Fibroblast of lung (primary cell): ENCODE measurements around the gene ATP5F1E. TPM values are rescaled to one million over a fixed set of nuclear protein-coding genes. Genes with fewer than 3 reads are reported as not detected.

Experiments used
- DNase-seq, 2 donors: peaks; one replicate each; pipeline versions ENCODE4 v3.0.0 to v3.0.0-alpha.2; 2010; ENCODE audit warnings: low read depth in 2 of 2
- H2AFZ ChIP-seq: 2 replicates; pipeline ENCODE4 v1.5.1; 2012; ENCODE audit warnings: low read length, control low read depth, inconsistent platforms
- H3K27ac ChIP-seq: 2 replicates; pipeline ENCODE4 v1.5.1; 2011; ENCODE audit warnings: low read length, control low read depth; ENCODE audit not compliant: insufficient read depth
- H3K27me3 ChIP-seq: 2 replicates; pipeline ENCODE4 v1.5.1; 2011; ENCODE audit warnings: mild to moderate bottlenecking, low read length; ENCODE audit not compliant: control insufficient read depth, insufficient read depth
- H3K36me3 ChIP-seq: 2 replicates; pipeline ENCODE4 v1.5.1; 2011; ENCODE audit warnings: low read length; ENCODE audit not compliant: control insufficient read depth, insufficient read depth
- H3K4me1 ChIP-seq: 2 replicates; pipeline ENCODE4 v1.5.1; 2011; ENCODE audit warnings: low read length; ENCODE audit not compliant: control insufficient read depth, insufficient read depth; ENCODE audit errors: extremely low read depth
- H3K4me2 ChIP-seq: 2 replicates; pipeline ENCODE4 v1.5.1; 2011; ENCODE audit warnings: low read length, control low read depth; ENCODE audit not compliant: insufficient read depth; ENCODE audit errors: extremely low read depth
- H3K4me3 ChIP-seq, 4 experiments: fragments of 200-600 bp in 1 of 4; sonication (generic) in 1 of 4; replicated peaks in 1 of 4; 2 replicates each; pipeline ENCODE4 v1.5.1; 2011 to 2016; ENCODE audit warnings: low read length in 4 of 4, low read depth in 3 of 4, mild to moderate bottlenecking in 3 of 4, control low read depth in 2 of 4, inconsistent platforms in 1 of 4, mixed read lengths in 1 of 4; ENCODE audit not compliant: insufficient read depth in 1 of 4; ENCODE audit errors: control extremely low read depth in 1 of 4
- H3K79me2 ChIP-seq: 2 replicates; pipeline ENCODE4 v1.5.1; 2012; ENCODE audit warnings: mild to moderate bottlenecking, low read length, inconsistent platforms; ENCODE audit not compliant: control insufficient read depth, insufficient read depth
- H3K9ac ChIP-seq: 2 replicates; pipeline ENCODE4 v1.5.1; 2011; ENCODE audit warnings: mild to moderate bottlenecking, low read length, control low read depth; ENCODE audit not compliant: insufficient read depth
- H3K9me3 ChIP-seq: 2 replicates; pipeline ENCODE4 v1.5.1; 2012; ENCODE audit warnings: low read depth, low read length; ENCODE audit not compliant: control insufficient read depth, insufficient read depth
- H4K20me1 ChIP-seq: 2 replicates; pipeline ENCODE4 v1.5.1; 2011; ENCODE audit warnings: low read length; ENCODE audit not compliant: control insufficient read depth, insufficient read depth; ENCODE audit errors: extremely low read depth
- CTCF ChIP-seq, 2 donors: IDR thresholded peaks in 1 of 2; conservative IDR thresholded peaks in 1 of 2; 1 replicate in 1 of 2; 2 replicates in 1 of 2; pipeline ENCODE4 v1.5.1; 2011 to 2012; ENCODE audit warnings: low read length in 2 of 2, control low read depth in 1 of 2, inconsistent platforms in 1 of 2, low read depth in 1 of 2, mild to moderate bottlenecking in 1 of 2
- EZH2 ChIP-seq: IDR thresholded peaks from 2 replicates; pipeline ENCODE4 v1.5.1; 2012; ENCODE audit warnings: low read length, control low read depth, mild to moderate bottlenecking; ENCODE audit errors: missing control alignments
- polyA plus RNA-seq, 2 donors: library from polyadenylated mRNA; depleted of rRNA in 1 of 2; stranded (reverse) in 1 of 2; unstranded in 1 of 2; fragments of >200 nt; gene quantifications; 2 replicates each; pipeline ENCODE4 v1.2.1, GENCODE V29; 2011 to 2012; ENCODE audit warnings: missing spikeins in 1 of 2
- total RNA-seq: library from RNA; depleted of rRNA; stranded (reverse); fragments of >200 nt; gene quantifications from 2 replicates; pipeline ENCODE4 v1.2.1, GENCODE V29; 2014

The ATP5F1E gene
- total and polyA plus RNA-seq, 2 donors (not counting 1 experiment from before 2014, with no cell fraction given) = 37.8 to 56.5 TPM

GRCh38 chr20:59023616-59024015 is 8.5 kb downstream of the ATP5F1E start:
- Histone ChIP-seq H2AFZ (no peak overlapping the region), H4K20me1 (no peaks in the 10 kb centered on the region), H3K9me3 (no peaks in the 10 kb centered on the region), H3K27ac (no peak overlapping the region), H3K36me3 (peaks cover 5% of the 10 kb centered on the region), H3K9ac (no peak overlapping the region), H3K27me3 (no peaks in the 10 kb centered on the region), H3K4me2 (no peak overlapping the region), H3K79me2 (peaks cover 24% of the 10 kb centered on the region), H3K4me3 (no peak overlapping the region), H3K4me1 (peaks cover 2% of the 10 kb centered on the region)
- DNase-seq = no peak
- TF ChIP-seq EZH2 (no peak), CTCF (conservative IDR thresholded peaks at IDR 0.05 in 1 of 2, IDR thresholded peaks at IDR 0.05 in 1 of 2; ENCODE audit: low read depth in 1 of 2, low read length in 2 of 2) (no peak)

GRCh38 chr20:59022754-59023153 is 9.4 kb downstream of the ATP5F1E start:
- Histone ChIP-seq H3K9me3 (no peaks in the 10 kb centered on the region), H3K4me1 (peaks cover 2% of the 10 kb centered on the region), H3K27me3 (no peaks in the 10 kb centered on the region), H3K27ac (no peak overlapping the region), H3K9ac (no peak overlapping the region), H3K36me3 (peaks cover 5% of the 10 kb centered on the region), H3K4me3 (no peak overlapping the region), H3K4me2 (no peak overlapping the region), H2AFZ (no peak overlapping the region), H4K20me1 (no peaks in the 10 kb centered on the region), H3K79me2 (peaks cover 18% of the 10 kb centered on the region)
- no peak for DNase-seq
- no peak for TF ChIP-seq EZH2
- no peak for TF ChIP-seq CTCF (conservative IDR thresholded peaks at IDR 0.05 in 1 of 2, IDR thresholded peaks at IDR 0.05 in 1 of 2; ENCODE audit: low read depth in 1 of 2, low read length in 2 of 2)

- Histone ChIP-seq H3K4me3 (no peak overlapping the region), H3K4me1 (no peaks in the 10 kb centered on the region), H3K9me3 (no peaks in the 10 kb centered on the region), H3K36me3 (peaks cover 5% of the 10 kb centered on the region), H3K4me2 (no peak overlapping the region), H3K27ac (no peak overlapping the region), H3K79me2 (peaks cover 8% of the 10 kb centered on the region), H2AFZ (no peak overlapping the region), H3K9ac (no peak overlapping the region), H3K27me3 (no peaks in the 10 kb centered on the region), H4K20me1 (no peaks in the 10 kb centered on the region)
- no peak for TF ChIP-seq CTCF (conservative IDR thresholded peaks at IDR 0.05 in 1 of 2, IDR thresholded peaks at IDR 0.05 in 1 of 2; ENCODE audit: low read depth in 1 of 2, low read length in 2 of 2)
- no peak for TF ChIP-seq EZH2
- DNase-seq = peak in 1 of 2 donors; percentile 83
Measured at GRCh38 chr20:59020938-59021551, 11.1 kb downstream of the ATP5F1E start.
